ENCODE results near the gene ENDOV. TPM values are rescaled to one million over a fixed set of nuclear protein-coding genes. Genes with fewer than 3 reads are reported as not detected.

The ENDOV gene
- total RNA-seq, 4 donors from 2014 or later: 12.4 to 17.7 (median 15.4) TPM

- no peak overlapping the region for H3K27ac ChIP-seq
- peaks cover 5% of the 10 kb centered on the region for H3K27me3 ChIP-seq
- H3K4me3 ChIP-seq: no peak overlapping the region
- H3K9me3 ChIP-seq: no peaks in the 10 kb centered on the region
- 0% methylated on average over 1 of the region's 12 CpGs; no CpG with 5 or more reads in 1 of the 2 donors for WGBS, 2 donors (ENCODE audit: low coverage in 1 of 2)
- TF ChIP-seq EP300 (IDR thresholded peaks at IDR 0.05) (no peak), CTCF (IDR thresholded peaks at IDR 0.05) (no peak), POLR2AphosphoS5 (IDR thresholded peaks at IDR 0.05) (no peak), POLR2A (IDR thresholded peaks at IDR 0.05) (no peak)
- ATAC-seq: no peak
- H3K4me1 ChIP-seq: peaks cover 0 to 18% (median 0%) of the 10 kb centered on the region in 3 donors
- H3K36me3 ChIP-seq: peaks cover 0 to 5% of the 10 kb centered on the region in 2 donors
These were observed 31.9 kb downstream of the ENDOV start for GRCh38 chr17:80446645-80447405.

- no peaks in the 10 kb centered on the region for H3K27me3 ChIP-seq
- no peak for ATAC-seq
- H3K4me3 ChIP-seq: no peak overlapping the region
- H3K4me1 ChIP-seq: peaks cover 0 to 18% (median 0%) of the 10 kb centered on the region in 3 donors
- WGBS, 2 donors (ENCODE audit: low coverage in 1 of 2): no CpG with 5 or more reads among the region's 4 CpGs
- H3K27ac ChIP-seq: no peak overlapping the region
- TF ChIP-seq POLR2AphosphoS5 (IDR thresholded peaks at IDR 0.05) (no peak), EP300 (IDR thresholded peaks at IDR 0.05) (no peak), CTCF (IDR thresholded peaks at IDR 0.05) (no peak)
- no peaks in the 10 kb centered on the region for H3K9me3 ChIP-seq
- no peaks in the 10 kb centered on the region for H3K36me3 ChIP-seq
These were observed 32.8 kb downstream of the ENDOV start for GRCh38 chr17:80447790-80448189.

- no peaks in the 10 kb centered on the region for H3K27me3 ChIP-seq
- TF ChIP-seq POLR2A (IDR thresholded peaks at IDR 0.05): no peak
- TF ChIP-seq POLR2AphosphoS5 (IDR thresholded peaks at IDR 0.05): no peak
- no peak for TF ChIP-seq EP300 (IDR thresholded peaks at IDR 0.05)
- no peak for TF ChIP-seq CTCF (IDR thresholded peaks at IDR 0.05)
- H3K36me3 ChIP-seq: no peaks in the 10 kb centered on the region
- no peak for ATAC-seq
- H3K9me3 ChIP-seq: no peaks in the 10 kb centered on the region
- H3K4me1 ChIP-seq: peaks cover 0 to 27% (median 0%) of the 10 kb centered on the region in 3 donors
- WGBS, 2 donors (ENCODE audit: low coverage in 1 of 2): 75 to 100% methylated on average over 1 to 11 of the region's 27 CpGs
- no peak overlapping the region for H3K4me3 ChIP-seq
- peak overlapping the region in 2 of 4 donors; percentile 41 to 57 for H3K27ac ChIP-seq
These were observed 34.4 kb downstream of the ENDOV start for GRCh38 chr17:80449194-80449929.

- H3K27ac ChIP-seq: peak overlapping the region in 3 of 4 donors; percentile 41 to 74 (median 57)
- TF ChIP-seq EP300 (IDR thresholded peaks at IDR 0.05) (no peak), POLR2AphosphoS5 (IDR thresholded peaks at IDR 0.05) (peak; percentile 50)
- no peaks in the 10 kb centered on the region for H3K9me3 ChIP-seq
- WGBS, 2 donors (ENCODE audit: low coverage in 1 of 2): 8 to 23% methylated on average over 9 to 11 of the region's 18 CpGs
- H3K27me3 ChIP-seq: no peaks in the 10 kb centered on the region
- peaks cover 0 to 28% (median 0%) of the 10 kb centered on the region in 3 donors for H3K4me1 ChIP-seq
- H3K4me3 ChIP-seq: no peak overlapping the region
- no peaks in the 10 kb centered on the region for H3K36me3 ChIP-seq
- no peak for ATAC-seq
These were observed 35.1 kb downstream of the ENDOV start for GRCh38 chr17:80449930-80450576.

GRCh38 chr17:80451104-80451775 is 36.3 kb downstream of the ENDOV start:
- no peak for TF ChIP-seq EP300 (IDR thresholded peaks at IDR 0.05)
- no peak for TF ChIP-seq CTCF (IDR thresholded peaks at IDR 0.05)
- no peak for TF ChIP-seq POLR2A (IDR thresholded peaks at IDR 0.05)
- no peak for TF ChIP-seq POLR2AphosphoS5 (IDR thresholded peaks at IDR 0.05)
- Histone ChIP-seq H3K9me3 (no peaks in the 10 kb centered on the region), H3K27me3 (no peaks in the 10 kb centered on the region), H3K27ac (peak overlapping the region in 2 of 4 donors; percentile 41 to 57), H3K4me1 (peaks cover 3 to 40% (median 6%) of the 10 kb centered on the region in 3 donors), H3K4me3 (no peak overlapping the region), H3K36me3 (no peaks in the 10 kb centered on the region)
- no peak for ATAC-seq
- 20 to 67% methylated on average over 1 to 3 of the region's 9 CpGs for WGBS, 2 donors (ENCODE audit: low coverage in 1 of 2)
